CD4-positive, CD25-positive, alpha-beta regulatory T cell (primary cell): ENCODE measurements around the gene ALAS1. TPM values are rescaled to one million over a fixed set of nuclear protein-coding genes. Genes with fewer than 3 reads are reported as not detected.
"Not testable (repeated sequence)": the region's sequence is repeated elsewhere in the genome, so short reads cannot be mapped to it uniquely, and the experiment has no call there.

ENCODE experiments used
- ATAC-seq, 2 donors: fragments of 150-1000 bp; cut with Tn5 transposase; one replicate each; pipeline ENCODE4 v1.10.0; 2021; ENCODE audit warnings: low read depth in 2 of 2, moderate number of reproducible peaks in 2 of 2, moderate library complexity in 1 of 2
- DNase-seq, 3 donors: peaks; one replicate each; pipeline versions ENCODE4 v3.0.0 to v3.0.0-alpha.2; 2012 to 2022; ENCODE audit warnings: mixed read lengths in 1 of 3
- H3K27ac ChIP-seq: one replicate; pipeline ENCODE4 v1.7.0; 2013; ENCODE audit warnings: mild to moderate bottlenecking, low read length; ENCODE audit not compliant: insufficient read depth, poor library complexity, severe bottlenecking
- H3K27me3 ChIP-seq: one replicate; pipeline ENCODE4 v1.7.0; 2013; ENCODE audit warnings: low read length; ENCODE audit not compliant: control insufficient read depth, insufficient read depth
- H3K36me3 ChIP-seq: one replicate; pipeline ENCODE4 v1.7.0; 2013; ENCODE audit warnings: mild to moderate bottlenecking, low read length, moderate library complexity; ENCODE audit not compliant: control insufficient read depth, insufficient read depth
- H3K4me1 ChIP-seq: 2 replicates; pipeline ENCODE4 v1.7.0; 2013; ENCODE audit warnings: mild to moderate bottlenecking, low read length; ENCODE audit not compliant: insufficient read depth, control insufficient read depth, poor library complexity, severe bottlenecking
- H3K4me3 ChIP-seq: one replicate; pipeline ENCODE4 v1.7.0; 2013; ENCODE audit warnings: low read depth, mild to moderate bottlenecking, low read length, moderate library complexity
- H3K9me3 ChIP-seq, 2 experiments: 1 replicate in 1 of 2; 2 replicates in 1 of 2; pipeline ENCODE4 v1.7.0; 2013; ENCODE audit warnings: low read length in 2 of 2, mild to moderate bottlenecking in 1 of 2, moderate library complexity in 1 of 2; ENCODE audit not compliant: control insufficient read depth in 2 of 2
- H3K27ac Mint-ChIP-seq, 3 donors: one replicate each; pipeline ENCODE4 v1.8.0; 2020 to 2022; ENCODE audit warnings: mild to moderate bottlenecking in 3 of 3, mixed read lengths in 3 of 3, moderate library complexity in 2 of 3
- H3K27me3 Mint-ChIP-seq: one replicate; pipeline ENCODE4 v1.8.0; 2022; ENCODE audit warnings: mild to moderate bottlenecking, mixed read lengths
- H3K36me3 Mint-ChIP-seq: one replicate; pipeline ENCODE4 v1.8.0; 2020; ENCODE audit warnings: mixed read lengths
- H3K4me1 Mint-ChIP-seq, 4 donors: one replicate each; pipeline ENCODE4 v1.8.0; 2020 to 2022; ENCODE audit warnings: mixed read lengths in 4 of 4, mild to moderate bottlenecking in 1 of 4
- H3K4me3 Mint-ChIP-seq, 4 donors: one replicate each; pipeline ENCODE4 v1.8.0; 2020 to 2022; ENCODE audit warnings: mild to moderate bottlenecking in 4 of 4, mixed read lengths in 4 of 4, moderate library complexity in 3 of 4
- H3K9me3 Mint-ChIP-seq, 7 donors: one replicate each; pipeline ENCODE4 v1.8.0; 2020 to 2022; ENCODE audit warnings: mixed read lengths in 7 of 7, mild to moderate bottlenecking in 3 of 7, moderate library complexity in 2 of 7
- polyA plus RNA-seq, 4 donors: library from polyadenylated mRNA; unstranded; fragments of 300-500 nt; fragmentation: Illumina TruSeq; gene quantifications; one replicate each; pipeline ENCODE4 v1.2.3, GENCODE V29; 2021
- total RNA-seq: library from RNA; stranded (reverse); gene quantifications from one replicate; pipeline ENCODE4 v1.2.3, GENCODE V29; 2022

Gene ALAS1
- total and polyA plus RNA-seq, 5 donors from 2014 or later: 17.1 to 41.4 (median 27.7) TPM

DNA sequence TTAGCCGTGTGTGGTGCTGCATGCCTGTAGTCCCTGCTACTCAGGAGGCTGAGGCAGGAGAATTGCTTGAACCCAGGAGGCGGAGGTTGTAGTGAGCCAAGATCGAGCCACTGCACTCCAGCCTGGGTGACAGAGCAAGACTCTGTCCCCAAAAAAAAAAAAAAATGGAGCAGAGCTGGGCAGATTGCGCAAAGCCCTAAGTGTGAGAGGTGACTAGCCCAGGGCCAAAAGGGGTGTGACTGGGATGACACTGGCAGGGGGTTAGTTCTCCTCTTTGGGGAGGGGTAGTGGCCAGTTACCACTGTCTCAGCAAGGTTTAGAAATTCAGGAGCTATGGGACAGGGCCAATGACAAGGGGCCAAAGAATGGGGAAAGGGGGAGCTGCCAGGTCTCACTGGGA is 19.8 kb upstream of the ALAS1 start:
- not testable (repeated sequence) for H3K27me3 Mint-ChIP-seq, H3K36me3 Mint-ChIP-seq, H3K27me3 ChIP-seq, H3K27ac Mint-ChIP-seq, H3K4me1 ChIP-seq, H3K4me3 ChIP-seq, H3K9me3 Mint-ChIP-seq, H3K4me3 Mint-ChIP-seq, H3K27ac ChIP-seq, H3K9me3 ChIP-seq, H3K4me1 Mint-ChIP-seq, H3K36me3 ChIP-seq, DNase-seq, ATAC-seq

GRCh38 chr3:52178537-52178936 is 19.4 kb upstream of the ALAS1 start:
- Histone ChIP-seq H3K27me3 (no peaks in the 10 kb centered on the region), H3K9me3 (no peaks in the 10 kb centered on the region), H3K4me3 (no peak overlapping the region), H3K4me1 (no peaks in the 10 kb centered on the region), H3K36me3 (no peaks in the 10 kb centered on the region), H3K27ac (no peak overlapping the region)
- H3K27ac Mint-ChIP-seq: no peak overlapping the region
- H3K4me1 Mint-ChIP-seq: peaks cover 0 to 2% (median 0%) of the 10 kb centered on the region in 4 donors
- no peaks in the 10 kb centered on the region for H3K27me3 Mint-ChIP-seq
- H3K9me3 Mint-ChIP-seq: no peaks in the 10 kb centered on the region
- no peak overlapping the region for H3K4me3 Mint-ChIP-seq
- DNase-seq (no peak), ATAC-seq (no peak)
- H3K36me3 Mint-ChIP-seq: no peaks in the 10 kb centered on the region

DNA sequence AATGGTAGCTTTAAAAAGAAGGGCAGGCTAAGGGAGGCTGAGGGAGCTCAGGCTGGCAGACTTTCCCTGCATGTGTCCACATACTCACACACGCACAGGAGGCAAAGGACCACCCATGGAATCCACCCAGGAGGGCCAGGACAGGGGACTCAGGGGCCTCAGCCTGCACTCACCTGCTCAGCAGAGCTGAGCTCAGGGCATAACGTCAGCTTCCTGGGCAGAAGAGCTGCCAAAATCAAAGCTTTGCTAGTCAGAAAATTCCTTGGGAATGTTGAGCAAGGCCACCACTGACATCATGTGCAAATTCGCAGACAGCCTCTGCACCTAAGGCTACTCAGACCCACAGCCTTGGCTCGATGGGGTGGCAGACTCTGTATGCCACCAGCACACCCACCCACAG is 16.4 kb upstream of the ALAS1 start:
- Mint-ChIP-seq H3K4me1 (peaks cover 0 to 2% (median 0%) of the 10 kb centered on the region in 4 donors), H3K27me3 (no peaks in the 10 kb centered on the region), H3K36me3 (no peaks in the 10 kb centered on the region), H3K27ac (no peak overlapping the region), H3K4me3 (no peak overlapping the region), H3K9me3 (no peaks in the 10 kb centered on the region)
- Histone ChIP-seq H3K36me3 (no peaks in the 10 kb centered on the region), H3K4me3 (no peak overlapping the region), H3K27me3 (no peaks in the 10 kb centered on the region), H3K27ac (no peak overlapping the region), H3K4me1 (no peaks in the 10 kb centered on the region), H3K9me3 (no peaks in the 10 kb centered on the region)
- DNase-seq (no peak), ATAC-seq (no peak)

DNA sequence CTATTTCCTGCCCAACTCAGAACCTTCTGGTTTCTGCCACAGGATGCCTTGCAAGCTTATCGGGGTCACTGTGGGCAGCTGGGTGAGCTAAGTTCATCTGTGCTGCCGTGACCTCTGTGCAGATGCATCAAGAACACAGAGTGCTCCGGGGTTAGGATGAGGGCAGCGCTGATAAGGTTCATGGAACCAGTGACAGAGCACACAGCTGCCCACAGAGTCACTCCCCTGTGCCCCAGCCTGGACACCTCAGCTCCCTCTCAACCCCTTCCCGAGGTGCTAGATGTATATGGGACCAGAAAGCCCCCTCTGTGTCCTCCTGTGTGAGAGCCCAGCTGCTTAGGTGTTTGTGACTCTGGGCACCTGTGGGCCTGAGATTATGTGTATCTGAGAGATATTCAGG is 15.8 kb upstream of the ALAS1 start:
- Histone ChIP-seq H3K27me3 (no peaks in the 10 kb centered on the region), H3K36me3 (no peaks in the 10 kb centered on the region), H3K4me3 (no peak overlapping the region), H3K27ac (no peak overlapping the region), H3K4me1 (no peaks in the 10 kb centered on the region), H3K9me3 (no peaks in the 10 kb centered on the region)
- peak in 1 of 2 donors; percentile 5 for ATAC-seq
- Mint-ChIP-seq H3K4me3 (no peak overlapping the region), H3K27me3 (no peaks in the 10 kb centered on the region), H3K9me3 (no peaks in the 10 kb centered on the region), H3K27ac (peak overlapping the region in 1 of 3 donors; percentile 9), H3K4me1 (peaks cover 0 to 2% (median 0%) of the 10 kb centered on the region in 4 donors), H3K36me3 (no peaks in the 10 kb centered on the region)
- DNase-seq: no peak

GRCh38 chr3:52182691-52183090 is 15.3 kb upstream of the ALAS1 start:
- Histone ChIP-seq H3K36me3 (no peaks in the 10 kb centered on the region), H3K4me3 (no peak overlapping the region), H3K27me3 (no peaks in the 10 kb centered on the region), H3K4me1 (no peaks in the 10 kb centered on the region), H3K9me3 (no peaks in the 10 kb centered on the region), H3K27ac (no peak overlapping the region)
- H3K27ac Mint-ChIP-seq: peak overlapping the region in 1 of 3 donors; percentile 9
- peaks cover 0 to 2% (median 0%) of the 10 kb centered on the region in 4 donors for H3K4me1 Mint-ChIP-seq
- DNase-seq: no peak
- ATAC-seq: no peak
- H3K36me3 Mint-ChIP-seq: no peaks in the 10 kb centered on the region
- no peak overlapping the region for H3K4me3 Mint-ChIP-seq
- no peaks in the 10 kb centered on the region for H3K27me3 Mint-ChIP-seq
- no peaks in the 10 kb centered on the region for H3K9me3 Mint-ChIP-seq

- Mint-ChIP-seq H3K27me3 (no peaks in the 10 kb centered on the region), H3K36me3 (no peaks in the 10 kb centered on the region), H3K9me3 (no peaks in the 10 kb centered on the region), H3K27ac (no peak overlapping the region), H3K4me1 (peaks cover 0 to 4% (median 0%) of the 10 kb centered on the region in 4 donors), H3K4me3 (no peak overlapping the region)
- DNase-seq (no peak), ATAC-seq (no peak)
- Histone ChIP-seq H3K36me3 (no peaks in the 10 kb centered on the region), H3K4me1 (no peaks in the 10 kb centered on the region), H3K27ac (no peak overlapping the region), H3K27me3 (no peaks in the 10 kb centered on the region), H3K9me3 (no peaks in the 10 kb centered on the region), H3K4me3 (no peak overlapping the region)
Measured at GRCh38 chr3:52183786-52184445, 14.0 kb upstream of the ALAS1 start.

DNA sequence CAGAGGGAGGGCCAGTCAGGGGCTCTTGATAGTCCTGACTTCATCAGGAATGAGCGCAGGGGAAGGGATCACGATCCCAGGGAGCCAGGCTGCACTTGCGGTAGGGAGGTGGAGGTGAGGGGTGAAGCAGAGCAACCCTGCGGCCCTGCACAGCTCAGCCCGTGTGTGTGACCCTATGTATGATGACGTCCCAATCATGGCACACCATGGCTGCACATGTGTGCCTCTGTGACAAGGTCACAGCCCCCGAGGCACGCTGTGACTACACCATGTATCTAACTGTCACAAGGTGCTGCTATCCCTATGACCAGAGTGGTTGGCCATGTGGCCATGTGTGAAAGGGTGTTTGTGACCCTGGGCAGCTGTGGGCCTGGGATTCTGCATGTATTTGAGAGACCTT is 13.3 kb upstream of the ALAS1 start:
- H3K27ac Mint-ChIP-seq: peak overlapping the region in 1 of 3 donors; percentile 23

GRCh38 chr3:52185311-52185710 is 12.6 kb upstream of the ALAS1 start:
- no peak for ATAC-seq
- Mint-ChIP-seq H3K4me3 (no peak overlapping the region), H3K27me3 (no peaks in the 10 kb centered on the region)

More for the DNA sequence above, 13.3 kb upstream of the ALAS1 start:
- Mint-ChIP-seq H3K36me3 (no peaks in the 10 kb centered on the region), H3K4me3 (no peak overlapping the region), H3K27me3 (no peaks in the 10 kb centered on the region), H3K9me3 (no peaks in the 10 kb centered on the region), H3K4me1 (peaks cover 0 to 8% (median 0%) of the 10 kb centered on the region in 4 donors)
- no peak overlapping the region for H3K4me3 ChIP-seq
- H3K36me3 ChIP-seq: no peaks in the 10 kb centered on the region
- H3K4me1 ChIP-seq: no peaks in the 10 kb centered on the region
- no peaks in the 10 kb centered on the region for H3K9me3 ChIP-seq
- DNase-seq: no peak
- no peaks in the 10 kb centered on the region for H3K27me3 ChIP-seq
- no peak overlapping the region for H3K27ac ChIP-seq
- no peak for ATAC-seq

More at GRCh38 chr3:52185311-52185710, 12.6 kb upstream of the ALAS1 start:
- no peaks in the 10 kb centered on the region for H3K9me3 ChIP-seq
- no peaks in the 10 kb centered on the region for H3K36me3 Mint-ChIP-seq
- no peaks in the 10 kb centered on the region for H3K27me3 ChIP-seq
- H3K27ac Mint-ChIP-seq: peak overlapping the region in 2 of 3 donors; percentile 51 to 54
- H3K4me1 ChIP-seq: no peaks in the 10 kb centered on the region
- no peaks in the 10 kb centered on the region for H3K9me3 Mint-ChIP-seq
- no peak for DNase-seq
- no peak overlapping the region for H3K4me3 ChIP-seq
- no peak overlapping the region for H3K27ac ChIP-seq
- H3K4me1 Mint-ChIP-seq: peaks cover 0 to 8% (median 0%) of the 10 kb centered on the region in 4 donors
- H3K36me3 ChIP-seq: no peaks in the 10 kb centered on the region
